ENCODE data around the gene C5orf46.
"Not testable (repeated sequence)": the region's sequence is repeated elsewhere in the genome, so short reads cannot be mapped to it uniquely, and the experiment has no call there.

Gene C5orf46

GRCh38 chr5:147893820-147894219 is 12.5 kb downstream of the C5orf46 start:
- no peak for DNase-seq (ENCODE audit: low read depth)

GRCh38 chr5:147892696-147893296 is 13.5 kb downstream of the C5orf46 start:
- DNase-seq (ENCODE audit: low read depth) = no peak

- no peak for DNase-seq (ENCODE audit: low read depth)
Measured at GRCh38 chr5:147887930-147888329, 18.4 kb downstream of the C5orf46 start.

- DNase-seq (ENCODE audit: low read depth) = no peak
Measured at GRCh38 chr5:147887026-147887627, 19.2 kb downstream of the C5orf46 start.

GRCh38 chr5:147882586-147883313 is 23.6 kb downstream of the C5orf46 start:
- DNase-seq (ENCODE audit: low read depth) = no peak

GRCh38 chr5:147880487-147880886 is 25.9 kb downstream of the C5orf46 start:
- no peak for DNase-seq (ENCODE audit: low read depth)

- DNase-seq (ENCODE audit: low read depth) = no peak
Measured at GRCh38 chr5:147879784-147880183, 26.6 kb downstream of the C5orf46 start.

- DNase-seq (ENCODE audit: low read depth) = no peak
Measured at GRCh38 chr5:147878066-147878759, 28.1 kb downstream of the C5orf46 start, which contains the start of gene SCGB3A2. SCGB3A2 (plus strand) TSS chr5:147878711; CDS start chr5:147878804, 93 bp downstream.

GRCh38 chr5:147876626-147877025 is 29.7 kb downstream of the C5orf46 start:
- DNase-seq (ENCODE audit: low read depth) = no peak

- DNase-seq (ENCODE audit: low read depth) = no peak
Measured at GRCh38 chr5:147876141-147876540, 30.2 kb downstream of the C5orf46 start.

- DNase-seq (ENCODE audit: low read depth) = no peak
Measured at GRCh38 chr5:147874910-147875367, 31.4 kb downstream of the C5orf46 start.

- DNase-seq (ENCODE audit: low read depth) = not testable (repeated sequence)
Measured at GRCh38 chr5:147874118-147874875, 32.0 kb downstream of the C5orf46 start.

- DNase-seq (ENCODE audit: low read depth) = not testable (repeated sequence)
Measured at GRCh38 chr5:147872744-147873435, 33.4 kb downstream of the C5orf46 start.

GRCh38 chr5:147871980-147872549 is 34.3 kb downstream of the C5orf46 start:
- DNase-seq (ENCODE audit: low read depth) = not testable (repeated sequence)

GRCh38 chr5:147869892-147870291 is 36.4 kb downstream of the C5orf46 start:
- DNase-seq (ENCODE audit: low read depth) = not testable (repeated sequence)

GRCh38 chr5:147869112-147869511 is 37.2 kb downstream of the C5orf46 start:
- no peak for DNase-seq (ENCODE audit: low read depth)

GRCh38 chr5:147863454-147864158 is 42.7 kb downstream of the C5orf46 start:
- no peak for DNase-seq (ENCODE audit: low read depth)

- no peak for DNase-seq (ENCODE audit: low read depth)
Measured at GRCh38 chr5:147860641-147861025, 45.7 kb downstream of the C5orf46 start.

GRCh38 chr5:147859962-147860640 is 46.2 kb downstream of the C5orf46 start:
- no peak for DNase-seq (ENCODE audit: low read depth)

GRCh38 chr5:147858565-147858964 is 47.8 kb downstream of the C5orf46 start:
- no peak for DNase-seq (ENCODE audit: low read depth)

Measured in GM04503 (cell line).